DMS 273 (cell line): ENCODE results near the gene RGPD8.

Experiments
- DNase-seq: peaks from one replicate; lab custom pipeline; 2025; ENCODE audit not compliant: unreplicated experiment; lab: John Stamatoyannopoulos, UW

Gene RGPD8

GRCh38 chr2:112339986-112340385 lies 93.5 kb downstream of the RGPD8 start:
- no peak for DNase-seq

GRCh38 chr2:112335600-112335999 lies 97.8 kb downstream of the RGPD8 start:
- no peak for DNase-seq

- no peak for DNase-seq
These were observed 101.2 kb downstream of the RGPD8 start for GRCh38 chr2:112332123-112332696.

- no peak for DNase-seq
These were observed 110.5 kb downstream of the RGPD8 start for GRCh38 chr2:112322919-112323318.

- no peak for DNase-seq
These were observed 111.8 kb downstream of the RGPD8 start for GRCh38 chr2:112321375-112322320.
